HG02885 (cell line): ENCODE results near the gene ZNF385B.
"Not testable (repeated sequence)": the region's sequence is repeated elsewhere in the genome, so short reads cannot be mapped to it uniquely, and the experiment has no call there.

Experiments
- ATAC-seq: cut with Tn5 transposase; IDR thresholded peaks from one replicate; pipeline ENCODE4 v1.9.1; 2021; ENCODE audit warnings: mild to moderate bottlenecking; ENCODE audit not compliant: unreplicated experiment, poor library complexity

The ZNF385B gene

GRCh38 chr2:179460181-179460929 lies 401.1 kb downstream of the ZNF385B start:
- ATAC-seq: no peak

GRCh38 chr2:179458113-179458512 lies 403.3 kb downstream of the ZNF385B start:
- ATAC-seq: not testable (repeated sequence)

- ATAC-seq: no peak
Observed at GRCh38 chr2:179455824-179456223, 405.6 kb downstream of the ZNF385B start.

- ATAC-seq: no peak
Observed at GRCh38 chr2:179455172-179455524, 406.3 kb downstream of the ZNF385B start.

GRCh38 chr2:179454443-179455171 lies 406.8 kb downstream of the ZNF385B start:
- ATAC-seq: no peak

GRCh38 chr2:179449010-179449409 lies 412.4 kb downstream of the ZNF385B start:
- peak; percentile 93 for ATAC-seq

GRCh38 chr2:179447839-179448447 lies 413.5 kb downstream of the ZNF385B start:
- no peak for ATAC-seq

GRCh38 chr2:179447421-179447820 lies 414.0 kb downstream of the ZNF385B start:
- ATAC-seq: no peak

- no peak for ATAC-seq
Observed at GRCh38 chr2:179446476-179447141, 414.8 kb downstream of the ZNF385B start.

GRCh38 chr2:179444056-179444455 lies 417.4 kb downstream of the ZNF385B start:
- ATAC-seq: no peak

GRCh38 chr2:179443180-179443579 lies 418.2 kb downstream of the ZNF385B start:
- no peak for ATAC-seq

GRCh38 chr2:179442206-179442605 lies 419.2 kb downstream of the ZNF385B start:
- ATAC-seq: no peak

GRCh38 chr2:179441551-179441950 lies 419.9 kb downstream of the ZNF385B start:
- ATAC-seq: no peak

GRCh38 chr2:179440642-179441251 lies 420.7 kb downstream of the ZNF385B start:
- ATAC-seq: peak; percentile 74

GRCh38 chr2:179438654-179439053 lies 422.8 kb downstream of the ZNF385B start:
- no peak for ATAC-seq

- ATAC-seq: no peak
Observed at GRCh38 chr2:179437430-179437829, 424.0 kb downstream of the ZNF385B start.

- no peak for ATAC-seq
Observed at GRCh38 chr2:179435566-179435965, 425.8 kb downstream of the ZNF385B start.

GRCh38 chr2:179435000-179435399 lies 426.4 kb downstream of the ZNF385B start:
- no peak for ATAC-seq

- ATAC-seq: no peak
Observed at GRCh38 chr2:179434357-179434756, 427.1 kb downstream of the ZNF385B start.

GRCh38 chr2:179432751-179433150 lies 428.7 kb downstream of the ZNF385B start:
- ATAC-seq: no peak
